ENCODE results near the gene DSCAML1.

- TF ChIP-seq, protein P1, sequence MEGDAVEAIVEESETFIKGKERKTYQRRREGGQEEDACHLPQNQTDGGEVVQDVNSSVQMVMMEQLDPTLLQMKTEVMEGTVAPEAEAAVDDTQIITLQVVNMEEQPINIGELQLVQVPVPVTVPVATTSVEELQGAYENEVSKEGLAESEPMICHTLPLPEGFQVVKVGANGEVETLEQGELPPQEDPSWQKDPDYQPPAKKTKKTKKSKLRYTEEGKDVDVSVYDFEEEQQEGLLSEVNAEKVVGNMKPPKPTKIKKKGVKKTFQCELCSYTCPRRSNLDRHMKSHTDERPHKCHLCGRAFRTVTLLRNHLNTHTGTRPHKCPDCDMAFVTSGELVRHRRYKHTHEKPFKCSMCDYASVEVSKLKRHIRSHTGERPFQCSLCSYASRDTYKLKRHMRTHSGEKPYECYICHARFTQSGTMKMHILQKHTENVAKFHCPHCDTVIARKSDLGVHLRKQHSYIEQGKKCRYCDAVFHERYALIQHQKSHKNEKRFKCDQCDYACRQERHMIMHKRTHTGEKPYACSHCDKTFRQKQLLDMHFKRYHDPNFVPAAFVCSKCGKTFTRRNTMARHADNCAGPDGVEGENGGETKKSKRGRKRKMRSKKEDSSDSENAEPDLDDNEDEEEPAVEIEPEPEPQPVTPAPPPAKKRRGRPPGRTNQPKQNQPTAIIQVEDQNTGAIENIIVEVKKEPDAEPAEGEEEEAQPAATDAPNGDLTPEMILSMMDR (conservative IDR thresholded peaks at IDR 0.05; ENCODE audit: low read depth, low read length): no peak
- no peak for TF ChIP-seq EZH2 (IDR thresholded peaks at IDR 0.05; ENCODE audit: low read length, unreplicated experiment)
Measured at GRCh38 chr11:117423046-117423575, 373.9 kb downstream of the DSCAML1 start.
